GM21360 (cell line): ENCODE results near the gene SLC6A13.
"Not testable (repeated sequence)": the region's sequence is repeated elsewhere in the genome, so short reads cannot be mapped to it uniquely, and the experiment has no call there.

ENCODE experiments used
- ATAC-seq: cut with Tn5 transposase; IDR thresholded peaks from one replicate; pipeline ENCODE4 v1.9.1; 2021; ENCODE audit warnings: mild to moderate bottlenecking, moderate library complexity; ENCODE audit not compliant: unreplicated experiment

SLC6A13 gene

GRCh38 chr12:202081-202731, 60.4 kb downstream of the SLC6A13 start:
- no peak for ATAC-seq

GRCh38 chr12:201361-201760, 61.3 kb downstream of the SLC6A13 start:
- ATAC-seq = no peak

GRCh38 chr12:198705-199104, 63.9 kb downstream of the SLC6A13 start:
- ATAC-seq = no peak

GRCh38 chr12:197911-198695, 64.5 kb downstream of the SLC6A13 start:
- ATAC-seq = no peak

GRCh38 chr12:197347-197746, 65.3 kb downstream of the SLC6A13 start:
- ATAC-seq = no peak

GRCh38 chr12:196436-196835, 66.2 kb downstream of the SLC6A13 start:
- ATAC-seq = no peak

GRCh38 chr12:195951-196350, 66.7 kb downstream of the SLC6A13 start:
- no peak for ATAC-seq

- ATAC-seq = no peak
Observed at GRCh38 chr12:195156-195555, 67.5 kb downstream of the SLC6A13 start.

- ATAC-seq = no peak
Observed at GRCh38 chr12:194276-194675, 68.4 kb downstream of the SLC6A13 start.

- ATAC-seq = no peak
Observed at GRCh38 chr12:193261-193660, 69.4 kb downstream of the SLC6A13 start.

GRCh38 chr12:191541-191940, 71.1 kb downstream of the SLC6A13 start:
- no peak for ATAC-seq

GRCh38 chr12:190881-191280, 71.8 kb downstream of the SLC6A13 start:
- no peak for ATAC-seq

GRCh38 chr12:189622-189962, 73.0 kb downstream of the SLC6A13 start:
- ATAC-seq = no peak

GRCh38 chr12:188910-189621, 73.6 kb downstream of the SLC6A13 start:
- ATAC-seq = no peak

GRCh38 chr12:187986-188909, 74.4 kb downstream of the SLC6A13 start:
- ATAC-seq = not testable (repeated sequence)

GRCh38 chr12:186006-186625, 76.5 kb downstream of the SLC6A13 start:
- no peak for ATAC-seq

- ATAC-seq = no peak
Observed at GRCh38 chr12:185576-185955, 77.1 kb downstream of the SLC6A13 start.

GRCh38 chr12:184811-185575, 77.6 kb downstream of the SLC6A13 start:
- no peak for ATAC-seq

- no peak for ATAC-seq
Observed at GRCh38 chr12:182381-182892, 80.2 kb downstream of the SLC6A13 start.

GRCh38 chr12:181921-182320, 80.7 kb downstream of the SLC6A13 start:
- ATAC-seq = no peak
